GM12865 (cell line): ENCODE data around the gene CYP2B6.

Source experiments
- DNase-seq: peaks from one replicate; pipeline ENCODE4 v3.0.0; 2010; ENCODE audit warnings: low read depth
- H3K4me3 ChIP-seq: 2 replicates; pipeline ENCODE4 v1.5.1; 2011; ENCODE audit warnings: mild to moderate bottlenecking, low read depth, low read length, control low read depth
- TF ChIP-seq, protein P1 (sequence below): IDR thresholded peaks from 2 replicates; pipeline ENCODE4 v1.5.1; 2011; ENCODE audit warnings: low read length, control low read depth, low read depth, inconsistent platforms; ENCODE audit not compliant: insufficient read depth; ENCODE audit errors: missing control alignments

CYP2B6 gene

GRCh38 chr19:41064974-41065569, 74.0 kb downstream of the CYP2B6 start:
- TF ChIP-seq, protein P1, sequence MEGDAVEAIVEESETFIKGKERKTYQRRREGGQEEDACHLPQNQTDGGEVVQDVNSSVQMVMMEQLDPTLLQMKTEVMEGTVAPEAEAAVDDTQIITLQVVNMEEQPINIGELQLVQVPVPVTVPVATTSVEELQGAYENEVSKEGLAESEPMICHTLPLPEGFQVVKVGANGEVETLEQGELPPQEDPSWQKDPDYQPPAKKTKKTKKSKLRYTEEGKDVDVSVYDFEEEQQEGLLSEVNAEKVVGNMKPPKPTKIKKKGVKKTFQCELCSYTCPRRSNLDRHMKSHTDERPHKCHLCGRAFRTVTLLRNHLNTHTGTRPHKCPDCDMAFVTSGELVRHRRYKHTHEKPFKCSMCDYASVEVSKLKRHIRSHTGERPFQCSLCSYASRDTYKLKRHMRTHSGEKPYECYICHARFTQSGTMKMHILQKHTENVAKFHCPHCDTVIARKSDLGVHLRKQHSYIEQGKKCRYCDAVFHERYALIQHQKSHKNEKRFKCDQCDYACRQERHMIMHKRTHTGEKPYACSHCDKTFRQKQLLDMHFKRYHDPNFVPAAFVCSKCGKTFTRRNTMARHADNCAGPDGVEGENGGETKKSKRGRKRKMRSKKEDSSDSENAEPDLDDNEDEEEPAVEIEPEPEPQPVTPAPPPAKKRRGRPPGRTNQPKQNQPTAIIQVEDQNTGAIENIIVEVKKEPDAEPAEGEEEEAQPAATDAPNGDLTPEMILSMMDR: no peak
- peak; percentile 26 for DNase-seq
- H3K4me3 ChIP-seq: no peak overlapping the region
